NCI-H524 (cell line): Measurements from ENCODE around the gene C19orf47.

Experiments used
- DNase-seq, 2 experiments: peaks; one replicate each; lab custom pipeline; 2025; lab: John Stamatoyannopoulos, UW

The C19orf47 gene

DNA sequence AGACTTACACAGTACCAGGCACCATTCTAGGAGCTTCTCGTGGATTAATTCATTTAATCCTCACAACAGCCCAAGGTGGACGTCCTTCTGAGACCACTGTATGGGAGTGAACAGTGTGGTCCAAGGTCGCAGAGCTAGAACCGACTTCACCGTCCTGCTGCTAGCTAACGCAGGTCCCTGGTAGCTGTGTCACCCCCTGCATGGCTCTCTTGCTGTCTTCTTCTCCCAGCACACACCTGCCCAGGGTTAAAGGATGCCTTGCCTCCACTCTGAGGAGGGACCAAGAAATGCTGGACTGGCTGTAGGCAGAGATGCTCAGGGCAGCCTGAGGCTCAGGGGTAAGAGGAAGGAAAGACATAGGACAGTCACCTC, 66.0 kb downstream of the C19orf47 start:
- DNase-seq, result no peak

DNA sequence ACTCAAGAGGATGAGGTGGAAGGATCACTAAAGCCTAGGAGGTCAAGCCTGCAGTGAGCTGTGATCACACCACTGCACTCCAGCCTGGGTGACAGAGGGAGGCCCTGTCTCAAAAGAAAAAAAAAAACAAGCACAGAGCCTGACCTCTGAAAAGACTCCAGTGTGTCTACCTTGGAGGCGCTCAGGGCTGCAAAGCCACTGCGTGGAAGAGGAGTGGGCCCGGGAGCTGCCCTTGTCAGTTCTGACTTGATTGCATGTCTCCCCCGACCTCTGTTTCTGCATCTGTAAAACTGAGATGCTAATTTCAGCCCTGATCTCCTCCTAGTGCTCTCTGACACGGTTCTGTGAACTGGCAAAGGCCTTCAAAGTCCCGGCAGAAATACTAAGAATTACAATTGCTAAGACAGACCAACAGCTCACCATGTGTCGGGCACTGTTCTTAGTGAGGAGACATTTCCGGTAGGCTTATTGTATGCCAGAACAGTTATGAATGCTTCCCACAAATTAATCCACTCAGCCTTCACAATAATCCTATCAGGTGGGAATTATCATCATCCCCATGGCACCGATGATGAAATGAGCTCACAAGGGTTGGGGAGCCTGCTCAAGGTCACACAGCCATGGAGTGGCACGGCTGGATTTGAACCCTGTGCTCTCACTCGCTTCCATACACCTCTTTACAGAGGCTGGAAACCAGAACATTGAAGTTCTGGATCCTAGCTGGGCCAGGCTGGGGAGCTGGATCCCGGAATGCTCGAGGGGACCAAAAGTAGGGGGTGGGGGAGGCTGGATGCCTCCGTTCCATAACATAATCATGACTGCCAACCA, 66.6 kb downstream of the C19orf47 start:
- DNase-seq, result peak in 1 of 2 experiments; percentile 67

DNA sequence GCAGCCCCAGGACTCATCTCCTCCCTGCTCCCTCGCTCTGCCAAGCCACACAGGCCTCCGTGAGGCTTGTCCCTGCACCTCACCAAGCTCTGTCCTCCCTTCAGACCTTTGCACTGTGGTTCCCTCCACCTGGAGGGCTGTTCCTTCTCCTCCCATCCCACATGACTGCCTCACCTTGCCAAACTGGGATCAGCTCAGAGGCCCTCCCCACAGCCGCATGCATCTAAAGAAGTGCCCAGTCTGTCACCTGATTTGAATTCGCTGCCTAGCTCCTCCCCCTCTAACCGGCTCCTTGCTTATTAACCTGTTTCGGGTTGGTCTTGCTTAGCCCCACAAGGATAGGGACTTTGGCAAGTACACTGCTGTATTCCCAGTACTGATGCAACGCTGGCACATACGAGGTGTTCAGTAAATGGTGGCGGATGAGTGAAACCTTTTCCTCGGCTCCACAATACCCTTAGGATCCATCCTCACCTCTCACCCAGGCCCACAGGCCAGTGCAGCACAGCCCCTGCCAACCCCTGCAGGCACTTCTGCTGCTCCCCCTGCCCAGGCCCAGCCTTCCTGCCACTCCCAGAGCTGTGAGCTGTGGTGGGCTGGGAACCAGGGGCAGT, 67.5 kb downstream of the C19orf47 start:
- DNase-seq, result no peak

DNA sequence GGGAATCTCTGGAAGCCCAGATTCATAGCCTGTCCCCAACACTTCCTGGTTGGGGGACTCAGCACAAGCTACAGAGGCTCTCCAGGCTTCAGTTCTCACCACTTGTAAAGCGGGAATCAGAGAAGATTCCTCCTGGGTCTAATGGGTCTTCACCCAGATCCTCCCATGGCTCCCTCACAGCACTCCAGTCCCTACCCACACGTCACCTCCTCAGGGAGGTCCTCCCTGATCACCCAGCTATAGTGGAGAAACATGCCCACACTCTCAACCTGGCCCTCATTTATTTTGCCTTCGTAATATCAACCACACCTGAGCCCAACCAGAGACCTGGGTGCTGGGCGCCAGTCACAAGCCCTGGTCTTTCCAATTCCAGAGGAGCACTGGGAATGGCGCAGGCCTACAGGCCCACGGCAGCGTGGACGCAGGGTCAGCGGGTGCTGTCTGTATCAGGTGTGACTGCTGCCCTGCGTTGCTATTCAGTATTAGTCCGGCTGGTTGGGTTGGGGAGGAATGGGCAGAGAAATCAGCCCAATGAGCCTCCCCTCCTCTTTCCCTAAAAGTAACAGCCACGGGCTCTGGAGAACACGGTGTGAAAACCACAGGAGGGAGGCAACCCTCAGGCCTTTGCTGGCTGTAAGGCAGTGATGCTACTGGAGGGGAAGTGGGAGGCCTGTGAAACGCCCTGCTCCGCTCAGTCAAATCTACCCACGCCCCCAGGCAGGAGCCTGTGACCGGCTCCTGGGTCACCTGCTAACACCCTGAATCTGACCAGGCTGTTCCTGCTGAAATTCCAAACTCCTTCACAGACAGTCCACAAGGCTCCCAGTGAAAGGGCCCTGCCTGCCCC, 68.2 kb downstream of the C19orf47 start:
- DNase-seq, result no peak

DNA sequence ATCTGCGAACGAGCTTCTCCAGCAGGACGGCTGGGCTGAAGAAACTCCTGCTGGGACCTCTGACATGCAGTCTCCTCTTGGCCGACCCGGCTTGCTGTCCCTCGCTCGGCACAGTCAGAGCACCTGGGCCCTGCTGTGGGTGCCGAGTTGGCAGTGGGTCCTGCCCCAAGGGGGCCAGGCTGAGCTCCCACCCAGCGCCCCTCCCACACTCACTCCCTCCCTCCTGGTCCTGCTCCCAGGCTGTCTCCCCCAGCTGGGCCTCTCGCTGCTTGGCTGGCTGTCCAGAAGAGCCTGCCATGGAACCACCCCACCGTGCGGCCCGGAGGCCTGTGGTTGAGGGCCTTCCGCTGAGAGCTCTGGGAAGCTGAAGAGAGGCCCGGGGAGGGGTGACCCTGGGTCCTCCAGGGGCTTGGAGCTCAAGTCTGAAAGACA, 69.1 kb downstream of the C19orf47 start:
- no peak for DNase-seq

DNA sequence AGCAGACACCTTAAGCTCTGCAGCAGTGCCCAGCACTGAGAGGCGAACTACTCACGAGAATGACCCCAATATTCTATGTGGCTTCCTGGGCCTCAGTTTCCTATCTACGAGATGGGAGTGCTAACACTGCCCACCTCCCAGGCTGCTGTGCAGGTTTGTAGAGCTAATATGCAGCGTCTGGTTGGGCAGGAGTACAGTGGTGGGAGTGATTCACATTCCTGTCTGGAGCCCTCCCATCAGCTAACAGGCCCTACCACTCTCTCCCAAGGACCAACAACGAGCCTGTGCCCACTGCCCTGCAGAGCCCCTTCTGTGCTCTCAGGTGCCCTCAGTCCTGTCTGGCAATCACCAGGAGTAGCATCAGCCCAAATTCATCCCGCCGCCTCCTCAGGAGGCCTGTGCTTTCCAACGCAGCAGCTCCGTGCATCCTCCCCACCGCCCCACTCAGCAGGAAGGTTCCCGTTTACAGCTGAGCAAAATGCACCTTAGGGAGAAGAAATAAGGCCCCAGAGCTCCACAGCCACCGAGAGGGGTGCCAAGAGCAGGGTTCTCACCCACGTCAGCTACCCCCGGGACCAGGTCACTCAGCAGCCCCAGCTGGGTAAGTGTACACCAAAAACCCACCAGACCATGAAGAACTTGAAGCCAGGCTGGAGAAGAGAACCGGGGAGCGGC, 69.7 kb downstream of the C19orf47 start:
- DNase-seq, result no peak

DNA sequence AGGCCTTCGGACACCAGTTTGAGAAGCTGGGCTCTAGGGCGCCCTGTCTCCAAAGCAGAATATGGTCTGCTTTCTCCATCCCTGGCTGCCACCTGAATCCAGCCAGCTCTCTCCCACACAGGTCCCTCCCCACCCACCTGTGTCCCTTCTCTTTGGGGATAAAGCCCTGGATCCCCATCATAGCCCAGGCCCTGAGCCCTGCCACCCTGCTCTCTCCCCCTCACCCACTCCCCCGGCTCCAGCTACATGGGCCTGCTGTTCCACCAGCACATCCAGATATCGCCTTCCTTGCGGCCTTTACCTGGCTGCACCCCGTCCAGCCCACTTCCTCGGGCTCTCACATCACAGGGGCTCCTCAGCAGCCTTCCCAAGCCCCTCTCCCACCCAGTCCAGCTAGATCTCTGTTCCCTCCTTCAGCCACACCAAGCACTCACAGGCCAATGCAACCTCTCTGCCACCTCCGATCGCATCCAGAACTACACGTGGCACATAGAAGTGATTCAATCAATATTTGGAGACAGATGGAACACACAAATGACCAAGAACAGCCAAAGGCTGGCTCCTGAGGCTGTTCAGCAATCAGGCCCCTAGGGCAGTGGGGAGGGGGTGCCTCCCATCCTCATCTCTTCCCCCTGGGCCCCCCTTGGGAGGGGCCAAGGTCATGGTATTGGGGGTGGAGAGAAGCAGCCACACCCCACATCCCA, 70.7 kb downstream of the C19orf47 start:
- DNase-seq, result no peak

DNA sequence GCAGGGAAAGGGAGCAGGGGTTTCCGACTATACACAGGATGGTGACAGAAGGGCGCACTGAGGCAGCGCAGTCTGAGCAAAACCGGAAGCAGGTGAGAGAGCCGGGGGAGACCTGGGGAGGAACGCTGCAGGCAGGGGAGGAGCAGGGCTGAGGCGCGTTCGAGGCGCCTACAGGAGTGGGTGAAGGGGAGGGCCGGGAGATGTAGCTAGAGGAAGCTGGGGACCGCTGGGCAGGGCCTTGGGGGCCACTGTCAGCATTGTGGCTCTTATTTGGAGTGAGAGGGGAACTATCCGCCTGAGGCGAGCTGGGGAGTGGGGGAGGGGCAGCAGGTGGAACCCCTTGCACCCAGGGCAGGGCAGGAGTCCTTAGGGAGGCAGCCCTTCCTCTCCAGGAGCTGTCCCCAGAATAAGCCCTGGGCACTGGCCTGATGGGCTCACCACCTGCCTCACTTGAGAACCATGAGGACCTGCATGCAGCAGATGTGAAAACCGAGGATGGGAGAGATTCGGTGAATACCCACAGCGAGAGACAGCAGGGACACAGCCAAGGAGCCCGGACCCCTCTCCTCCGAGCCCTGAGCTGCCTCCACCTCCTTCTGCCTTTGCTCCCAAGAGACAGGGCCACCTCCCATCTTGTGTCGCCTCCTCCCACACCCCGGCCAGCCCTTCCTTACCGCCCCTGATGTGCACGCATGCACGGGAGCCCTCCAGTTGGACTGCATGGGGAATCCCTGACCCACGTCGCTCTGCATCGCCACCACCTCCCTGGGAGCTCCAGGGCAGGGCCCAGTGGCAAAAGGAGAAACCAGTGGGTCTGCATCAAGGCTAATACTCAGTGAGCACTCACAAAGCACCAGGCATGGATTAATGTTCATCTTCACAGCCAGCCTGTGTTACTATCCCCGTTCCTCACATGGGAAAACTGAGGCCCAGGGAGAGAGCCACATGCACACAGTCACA, 73.3 kb downstream of the C19orf47 start:
- DNase-seq, result peak; percentile 92 to 97

DNA sequence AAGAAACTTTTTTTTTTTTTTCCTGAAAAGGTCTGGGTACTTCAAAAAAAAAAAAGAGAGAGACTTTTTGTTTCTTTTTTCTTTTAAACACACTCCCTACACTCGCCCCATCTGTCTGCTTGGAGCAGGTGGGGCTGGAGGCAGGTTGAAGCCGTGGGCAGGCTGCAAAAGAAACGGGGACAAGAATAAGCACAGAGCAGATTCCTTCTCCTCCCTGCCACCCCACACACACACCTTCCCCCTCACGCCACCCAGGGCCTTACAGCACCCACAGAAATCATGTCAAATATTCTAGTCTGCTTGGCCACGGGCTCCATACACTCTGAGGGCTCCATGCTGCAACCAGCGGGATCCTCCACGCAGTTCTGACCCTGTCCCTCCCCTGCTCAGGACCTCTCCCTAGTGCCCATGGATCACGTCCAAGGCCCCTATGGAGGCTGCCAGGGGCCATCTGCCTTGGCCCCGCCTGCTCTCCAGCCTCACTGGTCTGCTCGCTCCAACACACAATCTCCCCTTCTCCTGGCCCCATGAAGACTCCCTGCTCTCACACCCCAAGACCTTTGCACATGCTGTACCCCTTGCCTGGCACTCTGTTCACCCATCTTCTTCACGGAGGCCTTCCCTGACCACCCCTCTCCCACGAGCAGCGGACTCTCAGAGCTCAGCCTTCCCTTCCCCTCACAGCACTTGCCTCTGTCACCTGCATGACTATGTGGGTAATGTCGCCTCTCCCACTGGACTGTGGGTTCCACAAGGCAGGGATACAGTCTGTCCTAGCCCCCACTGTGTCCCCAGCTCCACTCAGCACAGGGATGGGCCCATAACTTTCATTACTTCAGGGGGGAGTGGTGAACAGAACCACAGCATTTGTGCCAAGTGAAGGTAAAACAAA, 74.5 kb downstream of the C19orf47 start:
- DNase-seq, result peak; percentile 10 to 39

DNA sequence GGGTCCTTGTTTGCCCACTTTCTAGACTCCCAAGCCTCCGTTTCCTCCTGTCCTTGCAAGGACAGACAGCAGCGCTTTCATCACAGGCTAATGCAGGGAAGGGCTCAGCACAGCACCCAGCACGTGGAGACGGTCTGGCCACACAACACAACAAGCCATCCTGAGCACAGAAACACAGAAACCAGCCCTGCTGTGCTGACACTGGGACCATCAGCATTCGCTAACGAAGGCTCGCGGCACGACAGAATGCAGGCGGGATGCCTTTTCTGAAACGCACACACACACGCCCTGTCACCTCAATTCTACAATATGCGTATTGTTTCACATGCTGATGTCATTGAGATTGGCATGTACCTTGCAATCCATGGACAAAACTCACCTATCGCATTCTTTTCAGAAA, 75.9 kb downstream of the C19orf47 start:
- no peak for DNase-seq

DNA sequence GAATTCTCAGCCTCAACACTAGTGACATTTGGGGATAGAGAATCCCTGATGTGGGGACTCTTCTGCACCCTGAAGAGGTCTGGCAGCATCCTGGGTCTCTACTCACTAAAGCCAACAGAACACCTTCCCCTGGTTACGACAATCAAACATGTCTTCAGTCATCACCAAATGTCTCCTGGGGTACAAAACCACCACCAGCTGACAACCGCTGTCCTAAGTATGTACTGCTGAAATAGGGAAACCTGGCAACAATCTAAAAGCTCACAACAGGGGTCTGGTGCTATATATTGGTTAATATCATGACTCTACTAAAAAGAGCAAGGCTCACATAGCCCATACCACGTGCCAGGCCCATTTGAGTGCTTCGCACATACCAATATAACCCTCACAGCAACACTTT, 76.5 kb downstream of the C19orf47 start:
- no peak for DNase-seq

DNA sequence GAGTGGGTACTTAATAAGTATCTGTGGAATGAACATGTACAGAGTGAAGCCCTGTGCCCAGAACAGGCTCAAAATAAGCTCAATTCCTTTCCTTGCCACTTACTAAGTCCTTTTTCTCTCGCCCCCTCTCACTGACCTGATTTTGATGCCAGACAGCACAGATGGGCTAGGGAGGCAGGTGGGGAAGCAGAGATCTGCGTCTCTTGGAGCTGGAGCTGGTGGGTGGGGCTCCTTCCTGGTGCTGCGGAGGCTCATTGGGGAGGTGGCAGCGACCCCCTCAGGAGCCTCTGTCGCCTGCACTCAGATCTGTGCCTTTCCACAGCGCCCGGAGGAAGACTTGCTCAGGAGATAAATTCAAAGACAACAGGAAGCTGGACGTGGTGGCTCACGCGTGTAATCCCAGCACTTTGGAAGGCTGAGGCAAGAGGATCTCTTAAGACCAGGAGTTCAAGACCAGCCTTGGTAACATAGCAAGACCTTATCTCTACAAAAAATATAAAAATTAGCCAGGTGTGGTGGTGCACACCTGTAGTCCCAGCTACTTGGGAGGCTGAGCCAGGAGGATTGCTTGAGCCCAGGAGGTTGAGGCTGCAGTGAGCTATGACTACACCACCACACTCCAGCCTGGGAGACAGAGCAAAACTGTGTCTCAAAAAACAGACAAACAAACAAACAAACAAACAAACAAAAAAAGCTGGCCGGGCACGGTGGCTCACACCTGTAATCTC, 77.7 kb downstream of the C19orf47 start:
- peak; percentile 91 to 96 for DNase-seq
